HUES64 (cell line): Measurements from ENCODE around the gene KLHL29.

Experiments used
- H3K27ac ChIP-seq: 2 replicates; pipeline ENCODE4 v1.7.0; 2013; ENCODE audit warnings: low read depth, low read length, inconsistent platforms
- H3K27me3 ChIP-seq: 2 replicates; pipeline ENCODE4 v1.6.1; 2013; ENCODE audit warnings: mild to moderate bottlenecking, low read length; ENCODE audit not compliant: insufficient read depth
- H3K36me3 ChIP-seq: 2 replicates; pipeline ENCODE4 v1.6.1; 2013; ENCODE audit warnings: mild to moderate bottlenecking, low read length; ENCODE audit not compliant: insufficient read depth
- H3K4me1 ChIP-seq: 2 replicates; pipeline ENCODE4 v1.6.1; 2013; ENCODE audit warnings: mild to moderate bottlenecking, low read length, moderate library complexity; ENCODE audit not compliant: insufficient read depth
- H3K4me3 ChIP-seq: 2 replicates; pipeline ENCODE4 v1.5.1; 2013; ENCODE audit warnings: mild to moderate bottlenecking, low read length, moderate library complexity
- H3K9ac ChIP-seq: 2 replicates; pipeline ENCODE4 v1.6.1; 2013; ENCODE audit warnings: mild to moderate bottlenecking, low read depth, low read length
- H3K9me3 ChIP-seq: 2 replicates; pipeline ENCODE4 v1.6.1; 2013; ENCODE audit warnings: low read depth, low read length; ENCODE audit not compliant: insufficient read depth
- WGBS: fragments of 150-250, 120-280 bp; methylation state at CpG from one replicate; pipeline ENCODE4 v1.1.7; 2013; ENCODE audit warnings: missing lambda C conversion rate; 5-methylcytosine and 5-hydroxymethylcytosine counted together

KLHL29 gene

DNA sequence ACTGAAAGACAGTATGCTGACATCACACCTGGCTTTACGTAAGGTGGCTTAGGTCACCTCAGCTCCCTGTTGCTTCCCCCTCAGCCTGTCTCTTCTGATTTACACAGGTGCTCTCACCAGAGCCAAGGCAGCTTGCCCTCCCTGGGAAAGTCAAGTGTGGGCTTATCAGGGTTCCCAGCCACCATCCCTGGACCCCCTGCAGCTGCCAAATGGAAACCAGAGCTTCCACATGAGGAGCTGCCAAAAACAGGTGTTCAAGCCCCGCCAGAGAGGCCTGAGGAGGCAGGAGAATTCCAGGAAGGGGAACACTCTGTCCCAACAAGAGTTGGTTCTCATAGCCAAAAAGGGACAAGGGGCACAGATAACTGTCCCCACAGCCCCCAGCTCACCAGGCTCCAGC, 275.3 kb downstream of the KLHL29 start:
- Histone ChIP-seq H3K4me1 (no peaks in the 10 kb centered on the region), H3K9me3 (no peaks in the 10 kb centered on the region), H3K36me3 (no peaks in the 10 kb centered on the region), H3K27me3 (no peaks in the 10 kb centered on the region), H3K4me3 (no peak overlapping the region), H3K27ac (no peak overlapping the region), H3K9ac (no peak overlapping the region)
- 90% methylated on average over 2 of the region's 2 CpGs for WGBS

GRCh38 chr2:23661276-23662050, 276.5 kb downstream of the KLHL29 start:
- no peaks in the 10 kb centered on the region for H3K27me3 ChIP-seq
- no peak overlapping the region for H3K27ac ChIP-seq
- H3K4me1 ChIP-seq = no peaks in the 10 kb centered on the region
- H3K9ac ChIP-seq = no peak overlapping the region
- no peaks in the 10 kb centered on the region for H3K9me3 ChIP-seq
- H3K36me3 ChIP-seq = no peaks in the 10 kb centered on the region
- 81% methylated on average over 11 of the region's 11 CpGs for WGBS
- no peak overlapping the region for H3K4me3 ChIP-seq

- Histone ChIP-seq H3K9ac (no peak overlapping the region), H3K4me1 (no peaks in the 10 kb centered on the region), H3K4me3 (no peak overlapping the region), H3K9me3 (no peaks in the 10 kb centered on the region), H3K36me3 (no peaks in the 10 kb centered on the region), H3K27me3 (no peaks in the 10 kb centered on the region), H3K27ac (no peak overlapping the region)
- 86% methylated on average over 6 of the region's 6 CpGs for WGBS
Measured at GRCh38 chr2:23662466-23662865, 277.5 kb downstream of the KLHL29 start.

DNA sequence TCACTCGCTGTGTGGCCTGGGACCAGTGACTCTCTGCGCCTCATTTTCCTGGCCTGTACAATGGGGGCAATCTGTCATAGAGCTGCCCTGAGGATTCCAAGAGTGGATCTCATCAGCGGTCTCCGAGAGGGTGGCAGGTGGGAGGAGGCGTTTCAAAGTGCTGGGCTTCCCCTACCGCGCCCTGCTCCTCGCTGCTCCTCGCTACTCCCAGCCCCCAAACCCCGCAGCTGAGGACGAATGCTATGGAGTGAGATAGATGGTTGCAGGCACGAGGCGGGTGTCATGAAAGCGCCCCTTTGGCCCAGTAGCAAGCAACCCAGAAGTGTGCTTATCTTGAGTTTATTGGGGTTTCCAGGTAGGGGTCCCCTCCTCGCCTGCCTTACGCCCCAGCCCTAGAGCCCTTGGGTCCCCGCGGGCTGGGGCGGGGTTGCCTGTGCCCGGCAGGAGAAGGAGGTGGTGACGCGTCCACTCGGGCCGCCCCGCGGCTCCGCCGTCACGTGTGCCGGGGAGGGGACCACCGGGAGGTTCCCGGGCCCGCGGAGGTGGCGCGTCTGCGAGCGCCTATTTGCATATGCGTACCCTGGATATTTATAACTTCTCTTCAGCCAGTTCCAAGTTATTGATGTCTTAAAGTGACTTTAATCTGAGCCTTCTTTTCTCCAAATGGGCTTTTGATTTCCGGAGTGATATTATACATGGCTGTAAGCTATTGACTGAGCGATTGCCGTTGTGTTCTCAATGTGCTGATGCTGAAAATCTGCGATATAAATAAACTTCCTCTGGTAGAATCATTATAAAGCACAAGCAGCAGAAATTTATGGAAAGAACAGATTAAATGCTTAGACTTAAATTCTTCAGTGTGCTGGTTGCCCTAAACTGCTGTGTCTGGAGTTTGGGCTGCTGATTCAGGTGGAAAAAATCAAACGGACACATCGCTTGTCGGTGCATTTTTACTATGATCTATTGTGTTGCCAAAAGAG, 278.3 kb downstream of the KLHL29 start:
- Histone ChIP-seq H3K36me3 (no peaks in the 10 kb centered on the region), H3K9ac (no peak overlapping the region), H3K9me3 (no peaks in the 10 kb centered on the region), H3K4me1 (no peaks in the 10 kb centered on the region), H3K27me3 (no peaks in the 10 kb centered on the region), H3K4me3 (peak overlapping the region; percentile 6; the same call in 1 of the 2 replicates), H3K27ac (no peak overlapping the region)
- 93% methylated on average over 46 of the region's 46 CpGs for WGBS

GRCh38 chr2:23664066-23664788, 279.2 kb downstream of the KLHL29 start:
- Histone ChIP-seq H3K9me3 (no peaks in the 10 kb centered on the region), H3K36me3 (no peaks in the 10 kb centered on the region), H3K9ac (no peak overlapping the region), H3K27ac (no peak overlapping the region), H3K4me3 (no peak overlapping the region), H3K4me1 (no peaks in the 10 kb centered on the region), H3K27me3 (no peaks in the 10 kb centered on the region)
- WGBS = 84% methylated on average over 9 of the region's 9 CpGs

GRCh38 chr2:23666241-23666979, 281.4 kb downstream of the KLHL29 start:
- H3K36me3 ChIP-seq = no peaks in the 10 kb centered on the region
- H3K4me1 ChIP-seq = no peaks in the 10 kb centered on the region
- 93% methylated on average over 12 of the region's 12 CpGs for WGBS
- H3K27ac ChIP-seq = no peak overlapping the region
- no peaks in the 10 kb centered on the region for H3K27me3 ChIP-seq
- no peak overlapping the region for H3K9ac ChIP-seq
- H3K9me3 ChIP-seq = no peaks in the 10 kb centered on the region
- H3K4me3 ChIP-seq = no peak overlapping the region

- whole genome bisulfite sequencing = 91% methylated on average over 7 of the region's 7 CpGs
Measured at GRCh38 chr2:23666980-23667357, 282.0 kb downstream of the KLHL29 start.

GRCh38 chr2:23668756-23669304, 283.9 kb downstream of the KLHL29 start:
- no peak overlapping the region for H3K4me3 ChIP-seq
- no peaks in the 10 kb centered on the region for H3K27me3 ChIP-seq
- H3K27ac ChIP-seq = no peak overlapping the region
- H3K4me1 ChIP-seq = no peaks in the 10 kb centered on the region
- WGBS = 83% methylated on average over 12 of the region's 12 CpGs
- H3K9me3 ChIP-seq = no peaks in the 10 kb centered on the region
- no peaks in the 10 kb centered on the region for H3K36me3 ChIP-seq
- H3K9ac ChIP-seq = no peak overlapping the region

More at GRCh38 chr2:23666980-23667357, 282.0 kb downstream of the KLHL29 start:
- Histone ChIP-seq H3K4me1 (no peaks in the 10 kb centered on the region), H3K9me3 (no peaks in the 10 kb centered on the region), H3K27ac (no peak overlapping the region), H3K4me3 (no peak overlapping the region), H3K27me3 (no peaks in the 10 kb centered on the region), H3K9ac (no peak overlapping the region), H3K36me3 (no peaks in the 10 kb centered on the region)

GRCh38 chr2:23669413-23670244, 284.6 kb downstream of the KLHL29 start:
- no peaks in the 10 kb centered on the region for H3K9me3 ChIP-seq
- H3K9ac ChIP-seq = no peak overlapping the region
- 87% methylated on average over 22 of the region's 22 CpGs for WGBS
- 0 out of 2 replicates have a peak, but pooled peaks cover 2% of the 10 kb centered on the region for H3K4me1 ChIP-seq
- no peaks in the 10 kb centered on the region for H3K27me3 ChIP-seq
- H3K4me3 ChIP-seq = no peak overlapping the region
- no peaks in the 10 kb centered on the region for H3K36me3 ChIP-seq
- H3K27ac ChIP-seq = no peak overlapping the region

GRCh38 chr2:23670245-23670592, 285.2 kb downstream of the KLHL29 start:
- Histone ChIP-seq H3K36me3 (no peaks in the 10 kb centered on the region), H3K4me3 (no peak overlapping the region), H3K4me1 (0 out of 2 replicates have a peak, but pooled peaks cover 2% of the 10 kb centered on the region), H3K9me3 (no peaks in the 10 kb centered on the region), H3K9ac (no peak overlapping the region), H3K27me3 (no peaks in the 10 kb centered on the region), H3K27ac (no peak overlapping the region)
- 88% methylated on average over 11 of the region's 11 CpGs for WGBS
